ENCODE measurements around the gene DHRS11. TPM values are rescaled to one million over a fixed set of nuclear protein-coding genes. Genes with fewer than 3 reads are reported as not detected.

The DHRS11 gene, protein sequence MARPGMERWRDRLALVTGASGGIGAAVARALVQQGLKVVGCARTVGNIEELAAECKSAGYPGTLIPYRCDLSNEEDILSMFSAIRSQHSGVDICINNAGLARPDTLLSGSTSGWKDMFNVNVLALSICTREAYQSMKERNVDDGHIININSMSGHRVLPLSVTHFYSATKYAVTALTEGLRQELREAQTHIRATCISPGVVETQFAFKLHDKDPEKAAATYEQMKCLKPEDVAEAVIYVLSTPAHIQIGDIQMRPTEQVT
- 10 to 100 TPM in 4 of 6 experiments, 1 to 10 TPM in 2; 8.4 to 11.3 (median 10.6) TPM for total RNA-seq (2021; fragmentation: NEBNext Ultra II Directional; extraction: Animal tissue kit (Norgen Biotek cat#: 25700))
- long read RNA-seq, full-length matches to known transcripts = 1 of 2 reads
- long read RNA-seq, partial matches to known transcripts = 0 of 2 reads
- long read RNA-seq, other reads (novel, unspliced or antisense) = 1 of 2 reads

DNA sequence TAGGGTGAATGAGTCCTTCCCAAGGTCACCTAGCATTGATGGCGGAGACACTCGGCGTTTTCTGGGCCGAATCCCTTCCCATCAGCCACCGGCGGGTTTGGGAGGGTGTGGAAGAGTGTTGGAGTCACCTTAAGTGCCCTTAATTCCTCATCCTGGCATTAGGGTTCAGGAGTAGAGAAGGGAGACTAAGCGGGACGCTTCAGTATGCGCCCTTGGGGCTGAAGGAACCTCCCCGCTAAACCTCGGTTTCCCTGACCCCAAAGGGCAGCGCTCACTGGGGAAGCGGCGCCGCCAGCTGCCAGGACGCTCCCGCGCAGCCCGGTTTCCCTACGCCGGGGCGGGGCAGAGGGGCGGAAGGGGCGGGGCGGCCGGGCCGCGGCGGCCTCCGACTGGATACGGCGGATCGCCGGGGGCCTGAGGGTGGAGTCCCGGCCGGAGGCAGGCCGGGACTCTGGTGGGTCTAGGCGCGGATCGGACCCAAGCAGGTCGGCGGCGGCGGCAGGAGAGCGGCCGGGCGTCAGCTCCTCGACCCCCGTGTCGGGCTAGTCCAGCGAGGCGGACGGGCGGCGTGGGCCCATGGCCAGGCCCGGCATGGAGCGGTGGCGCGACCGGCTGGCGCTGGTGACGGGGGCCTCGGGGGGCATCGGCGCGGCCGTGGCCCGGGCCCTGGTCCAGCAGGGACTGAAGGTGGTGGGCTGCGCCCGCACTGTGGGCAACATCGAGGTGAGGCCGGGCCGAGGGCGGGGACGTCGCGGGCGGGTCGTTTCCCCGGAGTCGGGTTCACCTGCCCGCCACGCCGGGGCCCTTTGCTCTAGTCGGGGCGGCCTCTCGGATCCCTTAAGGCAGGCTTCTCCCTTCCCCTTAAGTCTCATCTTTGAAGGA lies at the start of gene DHRS11:
Gene DHRS11, plus strand, starts transcription at position 446 of the 882 bp plus-strand sequence. Its CDS starts 131 bp downstream, at position 577.
- Mint-ChIP-seq H3K4me1 (ENCODE audit: low read depth) (peaks cover 21% of the 10 kb centered on the region), H3K9me3 (no peaks in the 10 kb centered on the region), H3K4me3 (peak within 1 kb of the TSS; percentile 87), H3K27ac (peak within 1 kb of the TSS; percentile 72), H3K36me3 (ENCODE audit: low read depth) (peaks cover 19% of the 10 kb centered on the region), H3K27me3 (ENCODE audit: insufficient read depth) (peaks cover 11% of the 10 kb centered on the region)
- TF ChIP-seq, protein P1, sequence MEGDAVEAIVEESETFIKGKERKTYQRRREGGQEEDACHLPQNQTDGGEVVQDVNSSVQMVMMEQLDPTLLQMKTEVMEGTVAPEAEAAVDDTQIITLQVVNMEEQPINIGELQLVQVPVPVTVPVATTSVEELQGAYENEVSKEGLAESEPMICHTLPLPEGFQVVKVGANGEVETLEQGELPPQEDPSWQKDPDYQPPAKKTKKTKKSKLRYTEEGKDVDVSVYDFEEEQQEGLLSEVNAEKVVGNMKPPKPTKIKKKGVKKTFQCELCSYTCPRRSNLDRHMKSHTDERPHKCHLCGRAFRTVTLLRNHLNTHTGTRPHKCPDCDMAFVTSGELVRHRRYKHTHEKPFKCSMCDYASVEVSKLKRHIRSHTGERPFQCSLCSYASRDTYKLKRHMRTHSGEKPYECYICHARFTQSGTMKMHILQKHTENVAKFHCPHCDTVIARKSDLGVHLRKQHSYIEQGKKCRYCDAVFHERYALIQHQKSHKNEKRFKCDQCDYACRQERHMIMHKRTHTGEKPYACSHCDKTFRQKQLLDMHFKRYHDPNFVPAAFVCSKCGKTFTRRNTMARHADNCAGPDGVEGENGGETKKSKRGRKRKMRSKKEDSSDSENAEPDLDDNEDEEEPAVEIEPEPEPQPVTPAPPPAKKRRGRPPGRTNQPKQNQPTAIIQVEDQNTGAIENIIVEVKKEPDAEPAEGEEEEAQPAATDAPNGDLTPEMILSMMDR (IDR thresholded peaks at IDR 0.05) = no peak
- peak; percentile 57 for DNase-seq

- Mint-ChIP-seq H3K4me3 (peak overlapping the region; percentile 99; the same call in 1 of the 2 replicates), H3K9me3 (no peaks in the 10 kb centered on the region), H3K27ac (no peak overlapping the region), H3K4me1 (ENCODE audit: low read depth) (peaks cover 11% of the 10 kb centered on the region), H3K27me3 (ENCODE audit: insufficient read depth) (peaks cover 7% of the 10 kb centered on the region), H3K36me3 (ENCODE audit: low read depth) (peaks cover 37% of the 10 kb centered on the region)
- DNase-seq = no peak
- TF ChIP-seq, protein P1 (IDR thresholded peaks at IDR 0.05) = no peak
Observed at GRCh38 chr17:36542755-36543154, 48.9 kb upstream of the DHRS11 start.

DNA sequence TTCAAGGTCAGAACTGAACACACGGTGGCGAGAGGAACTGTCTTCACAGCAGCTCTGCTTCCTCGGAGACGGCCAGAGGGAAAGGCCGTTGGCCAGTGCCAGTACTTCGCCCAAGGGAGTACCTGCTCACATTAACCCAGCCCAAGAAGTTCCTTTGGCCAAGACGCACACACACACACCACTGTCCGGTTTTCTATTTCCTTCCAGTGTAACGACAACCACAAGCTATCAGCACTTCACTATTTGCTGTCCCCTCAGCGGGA lies 47.7 kb upstream of the DHRS11 start:
- H3K27me3 Mint-ChIP-seq (ENCODE audit: insufficient read depth) = peaks cover 7% of the 10 kb centered on the region
- TF ChIP-seq, protein P1 (IDR thresholded peaks at IDR 0.05) = peak; percentile 41
- DNase-seq = peak; percentile 59
- no peaks in the 10 kb centered on the region for H3K9me3 Mint-ChIP-seq
- peaks cover 35% of the 10 kb centered on the region for H3K36me3 Mint-ChIP-seq (ENCODE audit: low read depth)
- H3K27ac Mint-ChIP-seq = peak overlapping the region; percentile 99
- H3K4me1 Mint-ChIP-seq (ENCODE audit: low read depth) = peaks cover 17% of the 10 kb centered on the region
- H3K4me3 Mint-ChIP-seq = peak overlapping the region; percentile 99

GRCh38 chr17:36544307-36545076 lies 47.2 kb upstream of the DHRS11 start, which contains the start of gene GGNBP2:
Gene GGNBP2 (plus strand): TSS chr17:36544919. CDS start chr17:36545725, 806 bp downstream.
- peak; percentile 91 for DNase-seq
- H3K27me3 Mint-ChIP-seq (ENCODE audit: insufficient read depth) = peaks cover 7% of the 10 kb centered on the region
- H3K27ac Mint-ChIP-seq = peak within 1 kb of the TSS; percentile 99
- TF ChIP-seq, protein P1 (IDR thresholded peaks at IDR 0.05) = no peak
- H3K4me1 Mint-ChIP-seq (ENCODE audit: low read depth) = peaks cover 17% of the 10 kb centered on the region
- H3K36me3 Mint-ChIP-seq (ENCODE audit: low read depth) = peaks cover 35% of the 10 kb centered on the region
- no peaks in the 10 kb centered on the region for H3K9me3 Mint-ChIP-seq
- H3K4me3 Mint-ChIP-seq = peak within 1 kb of the TSS; percentile 99

- peaks cover 19% of the 10 kb centered on the region for H3K4me1 Mint-ChIP-seq (ENCODE audit: low read depth)
- H3K36me3 Mint-ChIP-seq (ENCODE audit: low read depth) = peaks cover 31% of the 10 kb centered on the region
- TF ChIP-seq, protein P1 (IDR thresholded peaks at IDR 0.05) = no peak
- H3K27ac Mint-ChIP-seq = peak overlapping the region; percentile 99
- no peak for DNase-seq
- no peaks in the 10 kb centered on the region for H3K9me3 Mint-ChIP-seq
- H3K27me3 Mint-ChIP-seq (ENCODE audit: insufficient read depth) = peaks cover 7% of the 10 kb centered on the region
- peak overlapping the region; percentile 99 for H3K4me3 Mint-ChIP-seq
Observed at GRCh38 chr17:36545077-36545464, 46.6 kb upstream of the DHRS11 start.
